Cardiac muscle cell (in vitro differentiated cells and primary cell): Measurements from ENCODE around the gene INPP5D. TPM values are rescaled to one million over a fixed set of nuclear protein-coding genes. Genes with fewer than 3 reads are reported as not detected.

Source experiments
- DNase-seq, 2 donors: peaks; one replicate each; pipeline versions ENCODE4 v3.0.0 to v3.0.0-alpha.2; 2010 to 2017; ENCODE audit warnings: low read depth in 1 of 2, low spot score in 1 of 2
- H3K27ac ChIP-seq: fragments of 200-600 bp; sonication (generic); 2 replicates; pipeline ENCODE4 v1.5.1; 2016
- H3K27me3 ChIP-seq: fragments of 200-600 bp; sonication (generic); 2 replicates; pipeline ENCODE4 v1.6.0; 2016; ENCODE audit warnings: control low read depth
- H3K36me3 ChIP-seq: fragments of 200-600 bp; sonication (generic); 2 replicates; pipeline ENCODE4 v1.5.1; 2016; ENCODE audit warnings: control low read depth
- H3K4me1 ChIP-seq: fragments of 200-600 bp; sonication (generic); 2 replicates; pipeline ENCODE4 v1.8.1; 2017; ENCODE audit warnings: low read depth, mild to moderate bottlenecking, mixed run types
- H3K4me3 ChIP-seq: fragments of 200-600 bp; sonication (generic); 2 replicates; pipeline ENCODE4 v1.5.1; 2016; ENCODE audit warnings: mild to moderate bottlenecking
- H3K9me3 ChIP-seq: fragments of 200-600 bp; sonication (generic); 2 replicates; pipeline ENCODE4 v1.5.1; 2017; ENCODE audit warnings: low read depth, mild to moderate bottlenecking, control low read depth
- CTCF ChIP-seq: IDR thresholded peaks from 2 replicates; pipeline ENCODE4 v1.5.1; 2012; ENCODE audit warnings: low read depth, mild to moderate bottlenecking, low read length
- polyA plus RNA-seq: library from polyadenylated mRNA; unstranded; fragments of >200 nt; fragmentation: Nextera tagmentation; extraction: Ambion mirVana; gene quantifications from 2 replicates; pipeline ENCODE4 v1.2.1, GENCODE V29; 2016
- total RNA-seq: library from RNA; depleted of rRNA; stranded (reverse); fragments of >200 nt; gene quantifications from 2 replicates; pipeline ENCODE4 v1.2.3, GENCODE V29; 2016

The INPP5D gene
- total and polyA plus RNA-seq, 2 experiments from 2014 or later = 4.5 to 6.8 TPM

GRCh38 chr2:233236820-233237589 is 176.9 kb downstream of the INPP5D start:
- H3K27me3 ChIP-seq = no peaks in the 10 kb centered on the region
- no peak for DNase-seq
- no peak overlapping the region for H3K4me3 ChIP-seq
- no peak overlapping the region for H3K27ac ChIP-seq
- no peak for TF ChIP-seq CTCF
- H3K9me3 ChIP-seq = no peaks in the 10 kb centered on the region
- H3K4me1 ChIP-seq = no peaks in the 10 kb centered on the region
- H3K36me3 ChIP-seq = no peaks in the 10 kb centered on the region

GRCh38 chr2:233240897-233241296 is 180.8 kb downstream of the INPP5D start:
- no peak for TF ChIP-seq CTCF
- Histone ChIP-seq H3K27me3 (no peaks in the 10 kb centered on the region), H3K4me1 (no peaks in the 10 kb centered on the region), H3K27ac (no peak overlapping the region), H3K4me3 (no peak overlapping the region), H3K9me3 (no peaks in the 10 kb centered on the region), H3K36me3 (no peaks in the 10 kb centered on the region)
- no peak for DNase-seq

- H3K9me3 ChIP-seq = no peaks in the 10 kb centered on the region
- H3K27me3 ChIP-seq = no peaks in the 10 kb centered on the region
- H3K27ac ChIP-seq = no peak overlapping the region
- DNase-seq = no peak
- no peaks in the 10 kb centered on the region for H3K36me3 ChIP-seq
- H3K4me1 ChIP-seq = no peaks in the 10 kb centered on the region
- no peak for TF ChIP-seq CTCF
- H3K4me3 ChIP-seq = no peak overlapping the region
Measured at GRCh38 chr2:233241803-233242202, 181.7 kb downstream of the INPP5D start.

GRCh38 chr2:233242231-233242927 is 182.2 kb downstream of the INPP5D start:
- peak in 1 of 2 donors; percentile 39 for DNase-seq
- no peaks in the 10 kb centered on the region for H3K4me1 ChIP-seq
- TF ChIP-seq CTCF = no peak
- no peaks in the 10 kb centered on the region for H3K36me3 ChIP-seq
- H3K27me3 ChIP-seq = no peaks in the 10 kb centered on the region
- no peaks in the 10 kb centered on the region for H3K9me3 ChIP-seq
- H3K4me3 ChIP-seq = no peak overlapping the region
- no peak overlapping the region for H3K27ac ChIP-seq

- no peak for TF ChIP-seq CTCF
- Histone ChIP-seq H3K4me1 (no peaks in the 10 kb centered on the region), H3K27ac (no peak overlapping the region), H3K9me3 (no peaks in the 10 kb centered on the region), H3K4me3 (no peak overlapping the region), H3K27me3 (no peaks in the 10 kb centered on the region), H3K36me3 (no peaks in the 10 kb centered on the region)
- DNase-seq = no peak
Measured at GRCh38 chr2:233243348-233243747, 183.2 kb downstream of the INPP5D start.
